Fibroblast of peridontal ligament (primary cell): ENCODE data around the gene TLX2.
A peak's percentile ranks its signal among the peaks of the same experiment; 100 is the strongest.
"Not testable (repeated sequence)": the region's sequence is repeated elsewhere in the genome, so short reads cannot be mapped to it uniquely, and the experiment has no call there.

Experiments used
- DNase-seq: peaks from one replicate; pipeline ENCODE4 v3.0.0-alpha.2; 2010; ENCODE audit errors: extremely low read depth

TLX2 gene

GRCh38 chr2:74514368-74515270 lies at the start of gene TLX2:
TSS of gene TLX2 (plus strand) at chr2:74514450. CDS start at chr2:74514807, 357 bp downstream.
- no peak for DNase-seq

GRCh38 chr2:74470742-74471141 lies 43.5 kb upstream of the TLX2 start:
- not testable (repeated sequence) for DNase-seq

- no peak for DNase-seq
These were observed 42.8 kb upstream of the TLX2 start for GRCh38 chr2:74471332-74472065.

- peak; percentile 92 for DNase-seq
These were observed 41.9 kb upstream of the TLX2 start, which contains the start of gene MRPL53 for GRCh38 chr2:74472086-74472944. TSS of gene MRPL53 (minus strand) at chr2:74472680. CDS start at chr2:74472660, 20 bp downstream.

GRCh38 chr2:74472945-74473258 lies 41.3 kb upstream of the TLX2 start:
- no peak for DNase-seq

- DNase-seq, result no peak
These were observed 39.8 kb upstream of the TLX2 start for GRCh38 chr2:74474481-74474880.

- no peak for DNase-seq
These were observed 39.4 kb upstream of the TLX2 start for GRCh38 chr2:74474899-74475298.

- no peak for DNase-seq
These were observed 32.8 kb upstream of the TLX2 start for GRCh38 chr2:74481431-74481830.

- no peak for DNase-seq
These were observed 32.1 kb upstream of the TLX2 start for GRCh38 chr2:74481961-74482800.

GRCh38 chr2:74482801-74483674 lies 31.2 kb upstream of the TLX2 start, which contains the start of the genes CCDC142 and TTC31:
TSS of gene CCDC142 (minus strand) at chr2:74482998. CDS start at chr2:74482837, 161 bp downstream.
TSS of gene TTC31 (plus strand) at chr2:74483081. CDS start at chr2:74483096, 15 bp downstream.
- peak; percentile 95 for DNase-seq

- not testable (repeated sequence) for DNase-seq
These were observed 30.5 kb upstream of the TLX2 start for GRCh38 chr2:74483675-74484164.

- DNase-seq, result no peak
These were observed 28.1 kb upstream of the TLX2 start for GRCh38 chr2:74486141-74486540.

- no peak for DNase-seq
These were observed 25.4 kb upstream of the TLX2 start for GRCh38 chr2:74488643-74489481.

GRCh38 chr2:74489906-74490305 lies 24.3 kb upstream of the TLX2 start:
- no peak for DNase-seq

- DNase-seq, result no peak
These were observed 22.4 kb upstream of the TLX2 start for GRCh38 chr2:74491648-74492544.

- no peak for DNase-seq
These were observed 20.7 kb upstream of the TLX2 start for GRCh38 chr2:74493546-74493945.

- no peak for DNase-seq
These were observed 18.8 kb upstream of the TLX2 start for GRCh38 chr2:74495440-74495839.
